GM23248 (cell line): ENCODE measurements around the gene ARF6. TPM values are rescaled to one million over a fixed set of nuclear protein-coding genes. Genes with fewer than 3 reads are reported as not detected.
A peak's percentile ranks its signal among the peaks of the same experiment; 100 is the strongest.

ENCODE experiments used
- DNase-seq: peaks from one replicate; pipeline ENCODE4 v3.0.0-alpha.2; 2015
- H2AFZ ChIP-seq: fragments of 200-600 bp; sonication (generic); 2 replicates; pipeline ENCODE4 v1.6.1; 2016; ENCODE audit warnings: antibody characterized with exemption
- H3F3A ChIP-seq: fragments of 200-600 bp; sonication (generic); 2 replicates; pipeline ENCODE4 v1.6.1; 2016; ENCODE audit warnings: mild to moderate bottlenecking, antibody characterized with exemption, mixed run types; ENCODE audit not compliant: insufficient read depth
- H3K27ac ChIP-seq: fragments of 200-600 bp; sonication (generic); 2 replicates; pipeline ENCODE4 v1.5.1; 2016; ENCODE audit warnings: mild to moderate bottlenecking
- H3K27me3 ChIP-seq: fragments of 200-600 bp; sonication (generic); replicated peaks from 2 replicates; pipeline ENCODE4 v1.6.1; 2016; ENCODE audit warnings: mild to moderate bottlenecking; ENCODE audit not compliant: insufficient read depth
- H3K36me3 ChIP-seq: fragments of 200-600 bp; sonication (generic); 2 replicates; pipeline ENCODE4 v1.6.1; 2016; ENCODE audit warnings: low read depth, mild to moderate bottlenecking
- H3K4me1 ChIP-seq: fragments of 200-600 bp; sonication (generic); 2 replicates; pipeline ENCODE4 v1.6.1; 2016; ENCODE audit warnings: mild to moderate bottlenecking; ENCODE audit not compliant: insufficient read depth
- H3K4me2 ChIP-seq: fragments of 200-600 bp; sonication (generic); one replicate; pipeline ENCODE4 v1.6.1; 2016; ENCODE audit warnings: mild to moderate bottlenecking; ENCODE audit not compliant: unreplicated experiment
- H3K4me3 ChIP-seq: fragments of 200-600 bp; sonication (generic); 2 replicates; pipeline ENCODE4 v1.5.1; 2016; ENCODE audit warnings: mild to moderate bottlenecking
- H3K79me2 ChIP-seq: fragments of 200-600 bp; sonication (generic); 2 replicates; pipeline ENCODE4 v1.6.1; 2016; ENCODE audit warnings: mild to moderate bottlenecking; ENCODE audit not compliant: insufficient read depth
- H3K9ac ChIP-seq: fragments of 200-600 bp; sonication (generic); 2 replicates; pipeline ENCODE4 v1.6.1; 2016; ENCODE audit warnings: mild to moderate bottlenecking
- H3K9me2 ChIP-seq: fragments of 200-600 bp; sonication (generic); 2 replicates; pipeline ENCODE4 v1.6.1; 2016; ENCODE audit warnings: mixed run types, mild to moderate bottlenecking, moderate library complexity; ENCODE audit not compliant: insufficient read depth
- H3K9me3 ChIP-seq: fragments of 200-600 bp; sonication (generic); one replicate; pipeline ENCODE4 v1.6.1; 2017; ENCODE audit warnings: low read depth
- H4K20me1 ChIP-seq: fragments of 200-600 bp; sonication (generic); 2 replicates; pipeline ENCODE4 v1.6.0; 2016; ENCODE audit not compliant: insufficient read depth
- EZH2 ChIP-seq: fragments of 200-600 bp; sonication (generic); IDR thresholded peaks from 2 replicates; pipeline ENCODE4 v1.6.1; 2018; ENCODE audit warnings: antibody characterized with exemption, mild to moderate bottlenecking; ENCODE audit not compliant: insufficient read depth, poor library complexity, severe bottlenecking
- EZH2phosphoT487 ChIP-seq: fragments of 200-600 bp; sonication (generic); IDR thresholded peaks from 2 replicates; pipeline ENCODE4 v1.6.1; 2018; ENCODE audit warnings: antibody characterized with exemption, moderate library complexity, mild to moderate bottlenecking, low read depth; ENCODE audit not compliant: insufficient read depth
- WGBS, 2 experiments: methylation state at CpG; one replicate each; pipeline ENCODE4 v1.1.6; 2015 to 2017; ENCODE audit warnings: low lambda C conversion rate in 2 of 2, low coverage in 1 of 2; ENCODE audit errors: missing lambda C conversion rate in 2 of 2; 5-methylcytosine and 5-hydroxymethylcytosine counted together
- in situ Hi-C: fragments of 300-500 bp; cut with MboI; formaldehyde crosslinking; loops from 2 replicates; pipeline ENCODE4 v1.15.0; 2020
- polyA plus RNA-seq: library from polyadenylated mRNA; unstranded; fragments of >200 nt; fragmentation: Nextera tagmentation; extraction: Ambion mirVana; gene quantifications from 2 replicates; pipeline ENCODE4 v1.2.1, GENCODE V29; 2016
- small RNA-seq: library from RNA; depleted of rRNA; stranded (forward); fragments of <200 nt; gene quantifications from one replicate; pipeline ENCODE3, GENCODE V24; 2014; ENCODE audit warnings: low read depth, low replicate concordance
- total RNA-seq: library from RNA; depleted of rRNA; stranded (reverse); fragments of >200 nt; shearing (Covaris generic); gene quantifications from 2 replicates; pipeline ENCODE4 v1.2.3, GENCODE V29; 2014; rRNA removed

ARF6 gene
- total and polyA plus RNA-seq, 2 experiments from 2014 or later, result 92.5 to 120 TPM

- no peaks in the 10 kb centered on the region for H3K79me2 ChIP-seq
- DNase-seq, result no peak
- H3K9me2 ChIP-seq, result no peaks in the 10 kb centered on the region
- no peak overlapping the region for H3K27ac ChIP-seq
- in situ Hi-C loops, result no loop called here
- peaks cover 17% of the 10 kb centered on the region for H3F3A ChIP-seq
- no peaks in the 10 kb centered on the region for H3K36me3 ChIP-seq
- no peak overlapping the region for H3K4me2 ChIP-seq
- no peak overlapping the region for H2AFZ ChIP-seq
- H4K20me1 ChIP-seq, result no peaks in the 10 kb centered on the region
- no peaks in the 10 kb centered on the region for H3K27me3 ChIP-seq
- no peak overlapping the region for H3K9ac ChIP-seq
- no peak overlapping the region for H3K4me3 ChIP-seq
- peaks cover 25% of the 10 kb centered on the region for H3K4me1 ChIP-seq
- WGBS, 2 experiments, result 83 to 100% methylated on average over 1 of the region's 1 CpG
- no peaks in the 10 kb centered on the region for H3K9me3 ChIP-seq
- no peak for TF ChIP-seq EZH2phosphoT487
- no peak for TF ChIP-seq EZH2
Observed at GRCh38 chr14:49944501-49944900, 51.6 kb downstream of the ARF6 start.

- TF ChIP-seq EZH2 (no peak), EZH2phosphoT487 (no peak)
- Histone ChIP-seq H3K9ac (no peak overlapping the region), H4K20me1 (no peaks in the 10 kb centered on the region), H2AFZ (no peak overlapping the region), H3K36me3 (no peaks in the 10 kb centered on the region), H3K9me3 (no peaks in the 10 kb centered on the region), H3K4me3 (no peak overlapping the region), H3K4me2 (no peak overlapping the region), H3K4me1 (peaks cover 17% of the 10 kb centered on the region), H3K79me2 (no peaks in the 10 kb centered on the region), H3F3A (peaks cover 17% of the 10 kb centered on the region), H3K27ac (no peak overlapping the region), H3K9me2 (no peaks in the 10 kb centered on the region), H3K27me3 (no peaks in the 10 kb centered on the region)
- no peak for DNase-seq
- 95 to 97% methylated on average over 8 of the region's 8 CpGs for WGBS, 2 experiments
- in situ Hi-C loops, result no loop called here
Observed at GRCh38 chr14:49945448-49946319, 52.8 kb downstream of the ARF6 start.

Small RNAs within 50 kb of the gene (small RNA-seq; reads per million reads assigned to genes)
- gene RF00017 (not detected), gene RN7SL2 (29.5 reads per million, percentile 91 among the genes with 10 or more reads in this experiment), gene RN7SL3 (2.8 reads per million, percentile 71 among the genes with 10 or more reads in this experiment), gene RNU6-189P (not detected)

Other genes starting within 250 kb of the ARF6 start
- 5.5 and 13.5 TPM in 2 replicates for gene POLE2, start 204.9 kb upstream of the ARF6 start, total RNA-seq
- 5.2 TPM in 2 replicates for gene POLE2, start 204.9 kb upstream of the ARF6 start, polyA plus RNA-seq
- gene KLHDC1, start 200.0 kb upstream of the ARF6 start, total RNA-seq, result 3.4 and 5.0 TPM in 2 replicates
- 3.0 and 4.1 TPM in 2 replicates for gene KLHDC1, start 200.0 kb upstream of the ARF6 start, polyA plus RNA-seq
- 73.9 and 82.8 TPM in 2 replicates for gene KLHDC2, start 124.9 kb upstream of the ARF6 start, total RNA-seq
- 84.9 and 85.7 TPM in 2 replicates for gene KLHDC2, start 124.9 kb upstream of the ARF6 start, polyA plus RNA-seq
- gene NEMF, start 40.3 kb upstream of the ARF6 start, total RNA-seq, result 31.9 and 56.5 TPM in 2 replicates
- 55.2 and 65.9 TPM in 2 replicates for gene NEMF, start 40.3 kb upstream of the ARF6 start, polyA plus RNA-seq
- gene VCPKMT, start 223.5 kb downstream of the ARF6 start, total RNA-seq, result 7.5 and 8.2 TPM in 2 replicates
- gene VCPKMT, start 223.5 kb downstream of the ARF6 start, polyA plus RNA-seq, result 7.7 and 9.4 TPM in 2 replicates